ENCODE measurements around the gene ENTPD8.

- TF ChIP-seq POLR2A (IDR thresholded peaks at IDR 0.05; ENCODE audit: extremely low read depth, insufficient read length) (no peak), CTCF (IDR thresholded peaks at IDR 0.05; ENCODE audit: low read depth, low read length) (no peak), MYC (IDR thresholded peaks at IDR 0.05; ENCODE audit: low read depth, low read length) (no peak), MAX (IDR thresholded peaks at IDR 0.05; ENCODE audit: low read depth, low read length) (no peak)
These were observed 28.7 kb downstream of the ENTPD8 start for GRCh38 chr9:137412431-137412830.
